Fibroblast of villous mesenchyme (primary cell): ENCODE results near the gene DTX3L. TPM values are rescaled to one million over a fixed set of nuclear protein-coding genes. Genes with fewer than 3 reads are reported as not detected.

Experiments used
- DNase-seq: peaks from one replicate; pipeline ENCODE4 v3.0.0-alpha.2; 2010; ENCODE audit warnings: low read depth
- H3K4me3 ChIP-seq: 2 replicates; pipeline ENCODE4 v1.5.1; 2011; ENCODE audit warnings: low read depth, mild to moderate bottlenecking, low read length
- CTCF ChIP-seq: IDR thresholded peaks from 2 replicates; pipeline ENCODE4 v1.5.1; 2012; ENCODE audit warnings: low read depth, mild to moderate bottlenecking, low read length; ENCODE audit not compliant: insufficient read depth
- total RNA-seq: library from RNA; depleted of rRNA; stranded (reverse); fragments of >200 nt; gene quantifications from 2 replicates; pipeline ENCODE4 v1.2.3, GENCODE V29; 2012

Gene DTX3L
- total RNA-seq, 1 donor, result 36.7 TPM

GRCh38 chr3:122598556-122598955, 34.4 kb downstream of the DTX3L start:
- H3K4me3 ChIP-seq, result no peak overlapping the region
- no peak for TF ChIP-seq CTCF
- DNase-seq, result no peak

- DNase-seq, result no peak
- TF ChIP-seq CTCF, result no peak
- H3K4me3 ChIP-seq, result no peak overlapping the region
Observed at GRCh38 chr3:122602011-122602710, 38.0 kb downstream of the DTX3L start.

- TF ChIP-seq CTCF, result no peak
- no peak overlapping the region for H3K4me3 ChIP-seq
- DNase-seq, result no peak
Observed at GRCh38 chr3:122603056-122603455, 38.9 kb downstream of the DTX3L start.

- H3K4me3 ChIP-seq, result no peak overlapping the region
- DNase-seq, result no peak
- TF ChIP-seq CTCF, result no peak
Observed at GRCh38 chr3:122606330-122606729, 42.2 kb downstream of the DTX3L start.

- no peak overlapping the region for H3K4me3 ChIP-seq
- DNase-seq, result no peak
- no peak for TF ChIP-seq CTCF
Observed at GRCh38 chr3:122608916-122609315, 44.8 kb downstream of the DTX3L start.

GRCh38 chr3:122609798-122610559, 45.8 kb downstream of the DTX3L start:
- H3K4me3 ChIP-seq, result no peak overlapping the region
- TF ChIP-seq CTCF, result no peak
- DNase-seq, result peak; percentile 79
